Keratinocyte (primary cell): ENCODE measurements around the gene TUBGCP4. TPM values are rescaled to one million over a fixed set of nuclear protein-coding genes. Genes with fewer than 3 reads are reported as not detected.

ENCODE experiments used
- DNase-seq: peaks from one replicate; pipeline ENCODE4 v3.0.0-alpha.2; 2011; ENCODE audit warnings: low read depth, missing footprints, low spot score
- FAIRE-seq: peaks from 2 replicates; lab custom pipeline; 2011; peaks lifted over from hg19 to GRCh38; lab: Jason Lieb, UNC
- H2AFZ ChIP-seq: 2 replicates; pipeline ENCODE4 v1.6.0; 2012; ENCODE audit warnings: low read length, control low read depth, inconsistent platforms; ENCODE audit not compliant: control insufficient read depth
- H3K27ac ChIP-seq: 2 replicates; pipeline ENCODE4 v1.5.1; 2011; ENCODE audit warnings: low read length; ENCODE audit not compliant: control insufficient read depth, insufficient read depth
- H3K27me3 ChIP-seq: 3 replicates; pipeline ENCODE4 v1.6.0; 2011; ENCODE audit warnings: low read length; ENCODE audit not compliant: control insufficient read depth, insufficient read depth; ENCODE audit errors: extremely low read depth
- H3K36me3 ChIP-seq, 2 experiments: 2 replicates in 1 of 2; 3 replicates in 1 of 2; pipeline ENCODE4 v1.5.1; 2011; ENCODE audit warnings: low read length in 2 of 2, mild to moderate bottlenecking in 1 of 2; ENCODE audit not compliant: control insufficient read depth in 2 of 2, insufficient read depth in 2 of 2; ENCODE audit errors: extremely low read depth in 1 of 2
- H3K4me1 ChIP-seq: 3 replicates; pipeline ENCODE4 v1.5.1; 2011; ENCODE audit warnings: low read length; ENCODE audit not compliant: control insufficient read depth, insufficient read depth; ENCODE audit errors: extremely low read depth
- H3K4me2 ChIP-seq: 3 replicates; pipeline ENCODE4 v1.6.0; 2011; ENCODE audit warnings: low read depth, low read length; ENCODE audit not compliant: control insufficient read depth, insufficient read depth; ENCODE audit errors: extremely low read depth
- H3K4me3 ChIP-seq, 3 experiments: fragments of 200-600 bp in 1 of 3; sonication (generic) in 1 of 3; 2 replicates in 2 of 3; 3 replicates in 1 of 3; pipeline ENCODE4 v1.5.1; 2011 to 2016; ENCODE audit warnings: low read length in 3 of 3, mild to moderate bottlenecking in 3 of 3, control low read depth in 2 of 3, inconsistent platforms in 1 of 3, low read depth in 1 of 3, mixed read lengths in 1 of 3, mixed run types in 1 of 3, moderate library complexity in 1 of 3; ENCODE audit not compliant: control insufficient read depth in 2 of 3, insufficient read depth in 2 of 3; ENCODE audit errors: extremely low read depth in 1 of 3
- H3K79me2 ChIP-seq: 2 replicates; pipeline ENCODE4 v1.6.0; 2012; ENCODE audit warnings: low read length; ENCODE audit not compliant: control insufficient read depth, insufficient read depth
- H3K9ac ChIP-seq: 3 replicates; pipeline ENCODE4 v1.6.0; 2011; ENCODE audit warnings: low read length; ENCODE audit not compliant: control insufficient read depth, insufficient read depth; ENCODE audit errors: extremely low read depth
- H3K9me1 ChIP-seq: 3 replicates; pipeline ENCODE4 v1.6.0; 2011; ENCODE audit warnings: low read length; ENCODE audit not compliant: control insufficient read depth, insufficient read depth; ENCODE audit errors: extremely low read depth
- H3K9me3 ChIP-seq: 2 replicates; pipeline ENCODE4 v1.5.1; 2012; ENCODE audit warnings: low read depth, low read length; ENCODE audit not compliant: control insufficient read depth
- H4K20me1 ChIP-seq: 3 replicates; pipeline ENCODE4 v1.6.0; 2011; ENCODE audit warnings: low read length; ENCODE audit not compliant: control insufficient read depth, insufficient read depth; ENCODE audit errors: extremely low read depth
- CTCF ChIP-seq, 3 experiments: IDR thresholded peaks in 1 of 3; conservative IDR thresholded peaks in 1 of 3; optimal IDR thresholded peaks in 1 of 3; 2 replicates in 2 of 3; 3 replicates in 1 of 3; pipeline versions ENCODE3 to v1.5.1; 2011; ENCODE audit warnings: low read length in 3 of 3, mild to moderate bottlenecking in 3 of 3, moderate library complexity in 2 of 3, control low read depth in 1 of 3, inconsistent platforms in 1 of 3; ENCODE audit not compliant: insufficient read depth in 2 of 3; ENCODE audit errors: extremely low read depth in 1 of 3
- EZH2 ChIP-seq: IDR thresholded peaks from one replicate; pipeline ENCODE4 v1.6.1; 2012; ENCODE audit warnings: inconsistent platforms, mild to moderate bottlenecking, low read length, moderate library complexity
- dilution Hi-C: fragments of 300-500 bp; cut with MboI; formaldehyde crosslinking; loops from one replicate; pipeline ENCODE4 v1.7.0; 2020; ENCODE audit warnings: low sequenced_read_pairs; ENCODE audit not compliant: extremely low pct_ligation_motif_present
- polyA plus RNA-seq, 5 experiments: library from polyadenylated mRNA; depleted of rRNA in 3 of 5; stranded (reverse) in 3 of 5; stranded (forward) in 1 of 5; unstranded in 1 of 5; fragments of >200 nt; gene quantifications; 1 replicate in 1 of 5; 2 replicates in 3 of 5; 3 replicates in 1 of 5; pipeline versions ENCODE4 v1.2.1 to v1.2.3, GENCODE V29; 2011 to 2012; ENCODE audit warnings: missing spikeins in 2 of 5, low read depth in 1 of 5, low replicate concordance in 1 of 5

The TUBGCP4 gene
- polyA plus RNA-seq, 1 donor (not counting 4 experiments of a cell fraction or from before 2014, with no cell fraction given) = 16.1 TPM

DNA sequence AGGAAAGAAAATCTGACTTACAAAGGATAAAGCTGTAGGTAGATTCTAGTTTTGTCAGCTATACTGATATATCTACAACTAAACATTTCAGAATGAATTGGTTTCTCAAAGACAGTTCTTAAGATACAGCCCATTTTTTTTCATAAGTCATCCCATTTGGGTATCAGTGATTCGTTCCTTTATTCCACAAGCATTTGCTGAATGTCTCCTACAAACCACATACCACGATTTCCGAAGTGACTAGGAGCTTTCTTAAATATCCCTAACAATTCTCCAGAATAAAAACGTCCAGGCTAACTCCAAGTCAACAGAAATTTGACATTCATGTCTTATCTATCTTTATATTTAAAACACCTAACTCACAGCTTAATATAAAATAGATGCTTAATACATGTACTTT is 62.3 kb downstream of the TUBGCP4 start:
- Histone ChIP-seq H3K79me2 (no peaks in the 10 kb centered on the region), H3K9ac (no peak overlapping the region), H2AFZ (no peak overlapping the region), H3K36me3 (peaks cover 9 to 12% of the 10 kb centered on the region in 2 experiments), H3K9me3 (no peaks in the 10 kb centered on the region), H3K4me1 (no peaks in the 10 kb centered on the region), H3K4me2 (no peak overlapping the region), H3K4me3 (no peak overlapping the region), H3K9me1 (no peaks in the 10 kb centered on the region), H3K27ac (no peak overlapping the region), H3K27me3 (no peaks in the 10 kb centered on the region), H4K20me1 (no peaks in the 10 kb centered on the region)
- DNase-seq (no peak), FAIRE-seq (no peak)
- dilution Hi-C loops = no loop called here
- TF ChIP-seq EZH2 (no peak), CTCF (optimal IDR thresholded peaks at IDR 0.05 in 1 of 3, IDR thresholded peaks at IDR 0.05 in 1 of 3, conservative IDR thresholded peaks at IDR 0.05 in 1 of 3; ENCODE audit: extremely low read depth in 1 of 3, insufficient read depth in 2 of 3, low read length in 3 of 3) (no peak)

- Histone ChIP-seq H3K9me3 (no peaks in the 10 kb centered on the region), H3K9me1 (no peaks in the 10 kb centered on the region), H3K4me1 (no peaks in the 10 kb centered on the region), H3K4me2 (no peak overlapping the region), H4K20me1 (no peaks in the 10 kb centered on the region), H3K27ac (no peak overlapping the region), H3K27me3 (no peaks in the 10 kb centered on the region), H3K4me3 (no peak overlapping the region), H3K9ac (no peak overlapping the region), H3K79me2 (no peaks in the 10 kb centered on the region), H3K36me3 (peaks cover 9 to 12% of the 10 kb centered on the region in 2 experiments), H2AFZ (no peak overlapping the region)
- dilution Hi-C loops = no loop called here
- DNase-seq = no peak
- no peak for FAIRE-seq
- TF ChIP-seq EZH2 (no peak), CTCF (optimal IDR thresholded peaks at IDR 0.05 in 1 of 3, IDR thresholded peaks at IDR 0.05 in 1 of 3, conservative IDR thresholded peaks at IDR 0.05 in 1 of 3; ENCODE audit: extremely low read depth in 1 of 3, insufficient read depth in 2 of 3, low read length in 3 of 3) (no peak)
These were observed 62.9 kb downstream of the TUBGCP4 start for GRCh38 chr15:43433661-43434303.
